ENCODE data around the gene RHBDF2.

Gene RHBDF2

DNA sequence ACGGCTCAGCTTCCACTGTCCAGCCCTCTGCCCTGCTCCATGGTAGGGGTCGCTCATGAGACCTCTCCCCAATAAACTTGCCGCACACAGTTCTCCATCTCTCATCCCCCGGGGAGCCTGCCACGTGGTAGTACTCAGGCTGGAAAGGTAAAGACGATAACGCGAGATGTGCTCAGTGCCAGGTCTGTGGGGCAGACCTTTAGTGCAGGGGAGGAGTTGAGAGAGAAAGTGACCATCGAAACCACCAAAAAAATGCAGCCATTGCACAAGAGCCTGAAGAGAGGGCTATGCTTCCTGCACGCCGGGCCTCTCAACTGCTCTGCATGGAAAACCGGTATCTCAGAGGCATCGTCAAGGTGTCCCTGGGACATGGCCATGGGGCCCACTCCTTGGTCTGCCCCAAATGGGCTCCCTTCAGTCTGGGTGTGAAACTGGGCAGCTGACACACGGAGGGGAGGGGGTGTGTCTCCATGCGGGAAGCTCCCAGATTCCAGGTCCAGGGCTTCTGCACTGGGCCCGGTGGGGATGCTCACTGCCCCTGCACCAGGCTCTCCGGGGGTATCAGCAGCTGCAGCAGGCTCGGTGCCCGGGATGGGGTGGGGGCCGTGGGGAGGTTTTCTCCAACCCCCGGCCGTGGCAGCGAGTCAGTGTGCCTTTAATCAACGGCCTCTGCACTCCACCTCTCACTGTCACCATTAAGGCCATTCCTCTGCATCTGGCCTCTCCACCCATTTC lies 38.5 kb downstream of the RHBDF2 start:
- H3K36me3 ChIP-seq (ENCODE audit: control insufficient read depth, insufficient read depth, low read length), result no peaks in the 10 kb centered on the region
- H3K9me3 ChIP-seq (ENCODE audit: control insufficient read depth, insufficient read depth, low read length), result no peaks in the 10 kb centered on the region
- H3K27me3 ChIP-seq (ENCODE audit: control insufficient read depth, insufficient read depth, low read length), result no peaks in the 10 kb centered on the region
- peaks cover 12% of the 10 kb centered on the region; the same call in 1 of the 2 replicates for H3K4me1 ChIP-seq (ENCODE audit: control insufficient read depth, insufficient read depth, low read length)
- no peak overlapping the region for H3K4me3 ChIP-seq (ENCODE audit: low read depth, low read length)
- H3K9ac ChIP-seq (ENCODE audit: low read depth, low read length), result no peak overlapping the region
- no peak overlapping the region for H3K27ac ChIP-seq (ENCODE audit: low read depth, low read length)

- Histone ChIP-seq H3K36me3 (ENCODE audit: control insufficient read depth, insufficient read depth, low read length) (no peaks in the 10 kb centered on the region), H3K9me3 (ENCODE audit: control insufficient read depth, insufficient read depth, low read length) (no peaks in the 10 kb centered on the region), H3K9ac (ENCODE audit: low read depth, low read length) (no peak overlapping the region), H3K4me3 (ENCODE audit: low read depth, low read length) (no peak overlapping the region), H3K27ac (ENCODE audit: low read depth, low read length) (no peak overlapping the region), H3K27me3 (ENCODE audit: control insufficient read depth, insufficient read depth, low read length) (no peaks in the 10 kb centered on the region), H3K4me1 (ENCODE audit: control insufficient read depth, insufficient read depth, low read length) (0 out of 2 replicates have a peak, but pooled peaks cover 7% of the 10 kb centered on the region)
Measured at GRCh38 chr17:76461765-76462555, 39.3 kb downstream of the RHBDF2 start.

DNA sequence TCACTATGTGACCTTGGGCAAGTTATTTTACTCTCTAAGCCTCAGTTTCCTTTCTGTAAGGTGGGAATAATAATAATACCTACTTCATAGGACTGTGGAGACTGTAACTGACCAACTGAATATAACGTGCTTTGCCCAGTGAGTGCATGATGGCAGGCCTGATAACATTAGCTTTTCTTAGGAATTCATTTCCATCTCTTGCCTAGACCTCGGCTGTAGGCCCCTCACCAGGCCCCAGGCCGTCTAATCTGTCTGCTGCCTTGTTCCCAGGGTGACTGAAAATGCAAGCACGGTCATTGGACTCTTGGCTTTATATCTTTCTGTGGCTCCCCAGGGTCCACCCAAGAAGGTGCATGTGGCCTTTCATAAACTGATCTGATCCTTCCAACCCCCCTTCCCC lies 41.5 kb downstream of the RHBDF2 start:
- Histone ChIP-seq H3K4me1 (ENCODE audit: control insufficient read depth, insufficient read depth, low read length) (0 out of 2 replicates have a peak, but pooled peaks cover 7% of the 10 kb centered on the region), H3K9ac (ENCODE audit: low read depth, low read length) (no peak overlapping the region)

GRCh38 chr17:76458580-76459490 lies 42.4 kb downstream of the RHBDF2 start:
- no peak overlapping the region for H3K27ac ChIP-seq (ENCODE audit: low read depth, low read length)
- H3K9me3 ChIP-seq (ENCODE audit: control insufficient read depth, insufficient read depth, low read length), result no peaks in the 10 kb centered on the region
- H3K36me3 ChIP-seq (ENCODE audit: control insufficient read depth, insufficient read depth, low read length), result no peaks in the 10 kb centered on the region
- H3K27me3 ChIP-seq (ENCODE audit: control insufficient read depth, insufficient read depth, low read length), result no peaks in the 10 kb centered on the region
- H3K9ac ChIP-seq (ENCODE audit: low read depth, low read length), result no peak overlapping the region
- H3K4me1 ChIP-seq (ENCODE audit: control insufficient read depth, insufficient read depth, low read length), result 0 out of 2 replicates have a peak, but pooled peaks cover 7% of the 10 kb centered on the region
- no peak overlapping the region for H3K4me3 ChIP-seq (ENCODE audit: low read depth, low read length)

More for the DNA sequence above, 41.5 kb downstream of the RHBDF2 start:
- H3K36me3 ChIP-seq (ENCODE audit: control insufficient read depth, insufficient read depth, low read length), result no peaks in the 10 kb centered on the region
- no peaks in the 10 kb centered on the region for H3K9me3 ChIP-seq (ENCODE audit: control insufficient read depth, insufficient read depth, low read length)
- H3K27ac ChIP-seq (ENCODE audit: low read depth, low read length), result no peak overlapping the region
- no peaks in the 10 kb centered on the region for H3K27me3 ChIP-seq (ENCODE audit: control insufficient read depth, insufficient read depth, low read length)
- H3K4me3 ChIP-seq (ENCODE audit: low read depth, low read length), result no peak overlapping the region

DNA sequence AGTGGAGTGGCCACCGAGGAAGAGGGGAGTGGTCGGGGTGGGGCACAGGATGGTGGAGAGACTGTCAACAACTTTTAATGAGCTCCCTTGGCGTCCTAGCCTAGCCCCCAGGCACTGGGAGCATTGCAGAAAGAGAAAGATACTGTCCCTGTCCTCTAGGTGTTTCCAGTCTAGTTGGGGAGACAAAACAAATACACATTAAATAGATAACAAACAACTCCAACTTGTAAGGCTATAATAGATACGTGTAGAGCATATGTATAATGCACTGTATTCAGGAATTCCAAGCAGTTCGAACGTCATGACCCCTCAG lies 47.8 kb downstream of the RHBDF2 start:
- no peaks in the 10 kb centered on the region for H3K36me3 ChIP-seq (ENCODE audit: control insufficient read depth, insufficient read depth, low read length)
- H3K27ac ChIP-seq (ENCODE audit: low read depth, low read length), result no peak overlapping the region
- H3K9ac ChIP-seq (ENCODE audit: low read depth, low read length), result no peak overlapping the region

DNA sequence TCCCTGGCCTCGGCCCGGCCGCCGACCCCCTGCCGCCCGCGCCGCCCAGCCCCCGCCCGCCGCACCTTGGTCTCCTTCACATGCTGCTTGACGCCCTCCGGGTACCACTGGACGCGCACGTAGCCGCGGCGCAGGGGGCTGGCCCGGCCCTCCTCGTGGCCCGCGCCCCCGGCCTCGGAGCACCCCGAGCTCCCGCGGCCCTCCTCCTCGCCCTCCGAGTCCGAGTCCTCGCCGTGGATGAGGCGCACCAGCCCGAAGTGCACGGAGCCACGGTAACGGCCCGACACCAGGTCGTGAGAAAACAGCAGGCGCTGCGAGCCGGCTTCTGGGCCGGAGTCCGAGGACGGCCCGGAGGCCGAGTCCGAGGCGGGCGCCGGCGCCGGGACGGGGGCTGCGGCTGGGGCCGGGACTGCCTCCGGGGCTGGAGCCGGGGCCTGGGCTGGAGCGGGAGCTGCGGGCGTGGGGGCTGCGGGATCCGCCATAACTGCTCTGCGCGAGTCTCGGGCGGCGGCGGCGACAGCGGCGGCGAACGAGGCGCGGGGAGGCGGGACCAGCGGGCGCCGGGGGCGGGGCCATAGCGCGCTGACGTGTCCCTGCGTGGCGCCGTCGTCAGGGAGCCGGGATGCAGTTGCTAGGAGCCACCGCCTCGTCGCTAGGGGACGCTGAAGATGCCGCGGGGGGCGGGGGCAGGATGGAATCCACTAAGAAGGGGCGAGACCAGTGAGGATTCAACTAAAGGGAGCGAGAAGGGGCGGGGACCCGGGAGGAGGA lies 48.4 kb downstream of the RHBDF2 start, which contains the start of gene UBE2O:
TSS of gene UBE2O (minus strand) at position 493 of the 771 bp plus-strand sequence. CDS start at position 482, 11 bp downstream.
- H3K36me3 ChIP-seq (ENCODE audit: control insufficient read depth, insufficient read depth, low read length), result no peaks in the 10 kb centered on the region
- no peaks in the 10 kb centered on the region for H3K27me3 ChIP-seq (ENCODE audit: control insufficient read depth, insufficient read depth, low read length)
- peaks cover 28% of the 10 kb centered on the region for H3K4me1 ChIP-seq (ENCODE audit: control insufficient read depth, insufficient read depth, low read length)
- H3K27ac ChIP-seq (ENCODE audit: low read depth, low read length), result peak within 1 kb of the TSS; percentile 76
- H3K9me3 ChIP-seq (ENCODE audit: control insufficient read depth, insufficient read depth, low read length), result no peaks in the 10 kb centered on the region
- peak within 1 kb of the TSS; percentile 32; the same call in 1 of the 2 replicates for H3K9ac ChIP-seq (ENCODE audit: low read depth, low read length)
- peak within 1 kb of the TSS; percentile 94 for H3K4me3 ChIP-seq (ENCODE audit: low read depth, low read length)

More for the DNA sequence above, 47.8 kb downstream of the RHBDF2 start:
- no peaks in the 10 kb centered on the region for H3K9me3 ChIP-seq (ENCODE audit: control insufficient read depth, insufficient read depth, low read length)
- peaks cover 24% of the 10 kb centered on the region for H3K4me1 ChIP-seq (ENCODE audit: control insufficient read depth, insufficient read depth, low read length)
- no peaks in the 10 kb centered on the region for H3K27me3 ChIP-seq (ENCODE audit: control insufficient read depth, insufficient read depth, low read length)
- H3K4me3 ChIP-seq (ENCODE audit: low read depth, low read length), result peak overlapping the region; percentile 2

GRCh38 chr17:76452127-76452659 lies 49.0 kb downstream of the RHBDF2 start:
- 0 out of 2 replicates have a peak overlapping the region, but pooled peaks have one; percentile 24 for H3K9ac ChIP-seq (ENCODE audit: low read depth, low read length)
- no peaks in the 10 kb centered on the region for H3K27me3 ChIP-seq (ENCODE audit: control insufficient read depth, insufficient read depth, low read length)
- H3K4me3 ChIP-seq (ENCODE audit: low read depth, low read length), result peak overlapping the region; percentile 94
- no peaks in the 10 kb centered on the region for H3K9me3 ChIP-seq (ENCODE audit: control insufficient read depth, insufficient read depth, low read length)
- peaks cover 34% of the 10 kb centered on the region for H3K4me1 ChIP-seq (ENCODE audit: control insufficient read depth, insufficient read depth, low read length)
- peak overlapping the region; percentile 76 for H3K27ac ChIP-seq (ENCODE audit: low read depth, low read length)
- H3K36me3 ChIP-seq (ENCODE audit: control insufficient read depth, insufficient read depth, low read length), result no peaks in the 10 kb centered on the region

- Histone ChIP-seq H3K4me3 (ENCODE audit: low read depth, low read length) (peak overlapping the region; percentile 94), H3K36me3 (ENCODE audit: control insufficient read depth, insufficient read depth, low read length) (no peaks in the 10 kb centered on the region), H3K4me1 (ENCODE audit: control insufficient read depth, insufficient read depth, low read length) (peaks cover 41% of the 10 kb centered on the region), H3K27ac (ENCODE audit: low read depth, low read length) (peak overlapping the region; percentile 1), H3K27me3 (ENCODE audit: control insufficient read depth, insufficient read depth, low read length) (no peaks in the 10 kb centered on the region), H3K9ac (ENCODE audit: low read depth, low read length) (no peak overlapping the region), H3K9me3 (ENCODE audit: control insufficient read depth, insufficient read depth, low read length) (no peaks in the 10 kb centered on the region)
Measured at GRCh38 chr17:76451506-76451905, 49.7 kb downstream of the RHBDF2 start.

- H3K4me1 ChIP-seq (ENCODE audit: control insufficient read depth, insufficient read depth, low read length), result peaks cover 65% of the 10 kb centered on the region
- H3K4me3 ChIP-seq (ENCODE audit: low read depth, low read length), result no peak overlapping the region
Measured at GRCh38 chr17:76449126-76449525, 52.1 kb downstream of the RHBDF2 start.

More at GRCh38 chr17:76449126-76449525, 52.1 kb downstream of the RHBDF2 start:
- Histone ChIP-seq H3K9ac (ENCODE audit: low read depth, low read length) (no peak overlapping the region), H3K27me3 (ENCODE audit: control insufficient read depth, insufficient read depth, low read length) (no peaks in the 10 kb centered on the region), H3K36me3 (ENCODE audit: control insufficient read depth, insufficient read depth, low read length) (no peaks in the 10 kb centered on the region), H3K9me3 (ENCODE audit: control insufficient read depth, insufficient read depth, low read length) (no peaks in the 10 kb centered on the region), H3K27ac (ENCODE audit: low read depth, low read length) (no peak overlapping the region)

Measured in HUES48 (cell line).